ENCODE results near the gene CD8B.

- TF ChIP-seq CTCF (IDR thresholded peaks at IDR 0.05) (no peak), POLR2A (IDR thresholded peaks at IDR 0.05) (no peak)
Measured at GRCh38 chr2:86806059-86806857, 55.4 kb downstream of the CD8B start.

All from right lobe of liver (tissue), 4 donors.